Stimulated activated CD8-positive, alpha-beta memory T cell treated with anti-CD3 and anti-CD28 coated beads, Interleukin-7, amount 100 ng/mL, for 24 hours (primary cell): ENCODE results near the gene UPF3B.
"Not testable (repeated sequence)": the region's sequence is repeated elsewhere in the genome, so short reads cannot be mapped to it uniquely, and the experiment has no call there.

Experiments used
- DNase-seq: peaks from one replicate; pipeline ENCODE4 v3.0.0-alpha.2; 2020; ENCODE audit warnings: low read depth

UPF3B gene

GRCh38 chrX:119852382-119853353 is at the start of gene UPF3B:
Gene UPF3B, minus strand, starts transcription at chrX:119852963. Its CDS starts 35 bp downstream, at chrX:119852928.
- peak; percentile 78 for DNase-seq

- no peak for DNase-seq
Measured at GRCh38 chrX:119900976-119901375, 48.2 kb upstream of the UPF3B start.

- DNase-seq: no peak
Measured at GRCh38 chrX:119899125-119899524, 46.4 kb upstream of the UPF3B start.

GRCh38 chrX:119895843-119896326 is 43.1 kb upstream of the UPF3B start, which contains the start of gene AKAP14:
Gene AKAP14, plus strand, starts transcription at chrX:119895893. Its CDS starts 7,331 bp downstream, at chrX:119903224.
- no peak for DNase-seq

- not testable (repeated sequence) for DNase-seq
Measured at GRCh38 chrX:119891961-119892692, 39.4 kb upstream of the UPF3B start.

GRCh38 chrX:119890626-119891025 is 37.9 kb upstream of the UPF3B start:
- DNase-seq: not testable (repeated sequence)

- DNase-seq: peak; percentile 17
Measured at GRCh38 chrX:119887721-119888425, 35.1 kb upstream of the UPF3B start.

GRCh38 chrX:119885554-119886428 is 33.0 kb upstream of the UPF3B start:
- DNase-seq: no peak

- no peak for DNase-seq
Measured at GRCh38 chrX:119880552-119881437, 28.0 kb upstream of the UPF3B start.

- DNase-seq: no peak
Measured at GRCh38 chrX:119880076-119880475, 27.3 kb upstream of the UPF3B start.

GRCh38 chrX:119878740-119879139 is 26.0 kb upstream of the UPF3B start:
- no peak for DNase-seq

GRCh38 chrX:119871599-119872395 is 19.0 kb upstream of the UPF3B start, which contains the start of the genes NDUFA1 and RNF113A:
Gene NDUFA1, plus strand, starts transcription at chrX:119871832. Its CDS starts 80 bp downstream, at chrX:119871912.
Gene RNF113A, minus strand, starts transcription at chrX:119871733. Its CDS starts 120 bp downstream, at chrX:119871613.
- peak; percentile 49 for DNase-seq

- no peak for DNase-seq
Measured at GRCh38 chrX:119871245-119871598, 18.5 kb upstream of the UPF3B start.

- DNase-seq: no peak
Measured at GRCh38 chrX:119870626-119871131, 17.9 kb upstream of the UPF3B start.

GRCh38 chrX:119853444-119853843 is 681 bp upstream of the UPF3B start:
- DNase-seq: no peak

GRCh38 chrX:119833905-119834304 is 18.9 kb downstream of the UPF3B start:
- no peak for DNase-seq

- no peak for DNase-seq
Measured at GRCh38 chrX:119828446-119828845, 24.3 kb downstream of the UPF3B start.

- DNase-seq: no peak
Measured at GRCh38 chrX:119826399-119826959, 26.3 kb downstream of the UPF3B start.
